K562 (cell line): ENCODE results near the gene DENND2C. TPM values are rescaled to one million over a fixed set of nuclear protein-coding genes. Genes with fewer than 3 reads are reported as not detected.

ENCODE experiments used
- ATAC-seq: fragments of 200-7000 bp; cut with Tn5 transposase; 3 replicates; pipeline ENCODE4 v1.9.1; 2020; ENCODE audit warnings: moderate library complexity
- BruUV-seq: library from RNA; stranded (reverse); fragments of 400-500 nt; replicated peaks from 2 replicates; lab custom pipeline; 2021; lab: Mats Ljungman, UMichigan
- CTCF ChIA-PET: fragments of 300-600 bp; formaldehyde crosslinking; extraction: SDS; loops from one replicate; lab custom pipeline; 2021; ENCODE audit warnings: low intra/inter-chr PET ratio; lab: Yijun Ruan, JAX
- POLR2A ChIA-PET: fragments of 300-600, 350-650 bp; sonication (Branson Sonifier 250); formaldehyde crosslinking; extraction: SDS; loops from one replicate; lab custom pipeline; 2021; ENCODE audit warnings: antibody characterized with exemption, inconsistent platforms; lab: Yijun Ruan, JAX
- DNase-seq, 4 experiments: peaks; one replicate each; pipeline versions ENCODE4 v3.0.0 to v3.0.0-alpha.2; 2011 to 2018; ENCODE audit warnings: low spot score in 3 of 4, mixed read lengths in 3 of 4; ENCODE audit errors: extremely low read depth in 1 of 4
- FAIRE-seq: peaks from 2 replicates; lab custom pipeline; 2011; peaks lifted over from hg19 to GRCh38; lab: Jason Lieb, UNC
- H2AFZ ChIP-seq: 2 replicates; pipeline ENCODE4 v1.6.0; 2011; ENCODE audit warnings: low read depth, low read length, control low read depth, inconsistent platforms
- H3K27ac ChIP-seq: fragments of 200-600 bp; 3 replicates; pipeline ENCODE4 v1.8.0; 2011; ENCODE audit warnings: low read depth, mild to moderate bottlenecking, control low read depth, inconsistent platforms, low read length, moderate library complexity, mixed read lengths; ENCODE audit errors: extremely low read depth
- H3K27me3 ChIP-seq, 2 experiments: fragments of 300-600 bp in 1 of 2; 2 replicates in 1 of 2; 3 replicates in 1 of 2; pipeline versions ENCODE4 v1.6.0 to v1.8.0; 2011; ENCODE audit warnings: inconsistent platforms in 2 of 2, low read length in 2 of 2, mild to moderate bottlenecking in 1 of 2, mixed read lengths in 1 of 2, moderate library complexity in 1 of 2; ENCODE audit not compliant: control insufficient read depth in 2 of 2, insufficient read depth in 2 of 2
- H3K36me3 ChIP-seq: fragments of 300-600 bp; 3 replicates; pipeline ENCODE4 v1.8.0; 2011; ENCODE audit warnings: mild to moderate bottlenecking, low read length, inconsistent platforms; ENCODE audit not compliant: control insufficient read depth, insufficient read depth
- H3K4me1 ChIP-seq, 2 experiments: fragments of 200-600 bp in 1 of 2; replicated peaks in 1 of 2; 2 replicates in 1 of 2; 3 replicates in 1 of 2; pipeline versions ENCODE4 v1.5.1 to v1.8.0; 2011; ENCODE audit warnings: inconsistent platforms in 2 of 2, low read length in 2 of 2, mild to moderate bottlenecking in 1 of 2, mixed read lengths in 1 of 2, moderate library complexity in 1 of 2; ENCODE audit not compliant: control insufficient read depth in 2 of 2, insufficient read depth in 2 of 2
- H3K4me2 ChIP-seq: 2 replicates; pipeline ENCODE4 v1.6.1; 2011; ENCODE audit warnings: low read length, control low read depth, inconsistent platforms, mixed read lengths; ENCODE audit not compliant: insufficient read depth
- H3K4me3 ChIP-seq: fragments of 200-600 bp; sonication (generic), shearing (Covaris generic); 2 replicates; pipeline ENCODE4 v1.5.1; 2016; ENCODE audit warnings: control low read depth, inconsistent platforms
- H3K79me2 ChIP-seq: fragments of 200-600 bp; 3 replicates; pipeline ENCODE4 v1.8.0; 2011; ENCODE audit warnings: low read length, inconsistent platforms; ENCODE audit not compliant: control insufficient read depth, insufficient read depth
- H3K9ac ChIP-seq, 2 experiments: 2 replicates each; pipeline versions ENCODE4 v1.6.0 to v1.6.1; 2011; ENCODE audit warnings: low read depth in 2 of 2, low read length in 2 of 2, control low read depth in 1 of 2, inconsistent platforms in 1 of 2, mild to moderate bottlenecking in 1 of 2, mixed read lengths in 1 of 2; ENCODE audit not compliant: insufficient read depth in 1 of 2
- H3K9me1 ChIP-seq: one replicate; pipeline ENCODE4 v1.6.0; 2011; ENCODE audit warnings: inconsistent platforms, mild to moderate bottlenecking, low read length, moderate library complexity; ENCODE audit not compliant: control insufficient read depth, insufficient read depth
- H3K9me3 ChIP-seq: replicated peaks from 2 replicates; pipeline ENCODE4 v1.5.1; 2011; ENCODE audit warnings: low read depth, low read length, inconsistent platforms; ENCODE audit not compliant: control insufficient read depth, insufficient read depth
- H4K20me1 ChIP-seq: replicated peaks from 2 replicates; pipeline ENCODE4 v1.6.1; 2011; ENCODE audit warnings: low read length, inconsistent platforms, mixed read lengths; ENCODE audit not compliant: control insufficient read depth, insufficient read depth
- FOXJ2 ChIP-seq: fragments of 200-800 bp; sonication (Bioruptor generic); IDR thresholded peaks from 2 replicates; pipeline ENCODE4 v1.6.1; 2016; ENCODE audit warnings: missing genetic modification characterization, missing compliant biosample characterization
- HNRNPK ChIP-seq: fragments of 200-400 bp; formaldehyde crosslinking; IDR thresholded peaks from one replicate; pipeline ENCODE4 v1.6.1; 2018; ENCODE audit warnings: mild to moderate bottlenecking, low read depth, low read length; ENCODE audit not compliant: poor library complexity, severe bottlenecking
- HOXB6 ChIP-seq: fragments of 250-450 bp; sonication (Bioruptor Pico); IDR thresholded peaks from 2 replicates; pipeline ENCODE4 v1.5.1; 2022; ENCODE audit warnings: mild to moderate bottlenecking, borderline replicate concordance
- PTRF ChIP-seq: fragments of 450-650 bp; IDR thresholded peaks from 2 replicates; pipeline ENCODE4 v1.6.1; 2016; ENCODE audit warnings: mild to moderate bottlenecking, missing genetic modification characterization, missing compliant biosample characterization
- RHOXF2B ChIP-seq: fragments of 250-450 bp; sonication (Bioruptor Pico); conservative IDR thresholded peaks from 2 replicates; pipeline ENCODE4 v1.5.1; 2021
- SIN3A ChIP-seq, 2 experiments: fragments of 150-350 bp in 1 of 2; IDR thresholded peaks; 2 replicates each; pipeline ENCODE4 v1.6.1; 2011 to 2016; ENCODE audit warnings: borderline replicate concordance in 2 of 2, low read depth in 2 of 2, low read length in 2 of 2, mild to moderate bottlenecking in 2 of 2, moderate library complexity in 2 of 2; ENCODE audit not compliant: control insufficient read depth in 1 of 2
- ZNF644 ChIP-seq: fragments of 200-800 bp; sonication (Bioruptor generic); IDR thresholded peaks from 2 replicates; pipeline ENCODE4 v1.6.1; 2016; ENCODE audit warnings: low read depth, missing genetic modification characterization, missing compliant biosample characterization
- ZNF668 ChIP-seq: fragments of 250-450 bp; sonication (Bioruptor Pico); IDR thresholded peaks from 2 replicates; pipeline ENCODE4 v1.8.0; 2022; ENCODE audit warnings: mild to moderate bottlenecking, inconsistent platforms
- ZNF696 ChIP-seq: fragments of 250-450 bp; sonication (Bioruptor Pico); conservative IDR thresholded peaks from 2 replicates; pipeline ENCODE4 v1.4.0; 2020; ENCODE audit warnings: mild to moderate bottlenecking, moderate library complexity
- WGBS: fragments of 100-300 bp; shearing (Covaris generic); methylation state at CpG from one replicate; pipeline ENCODE4 v1.1.6; 2016; ENCODE audit warnings: low coverage, mixed read lengths; ENCODE audit not compliant: insufficient coverage; ENCODE audit errors: missing lambda C conversion rate; 5-methylcytosine and 5-hydroxymethylcytosine counted together
- in situ Hi-C: fragments of 300-500 bp; cut with MboI; formaldehyde crosslinking; loops from 4 replicates; pipeline ENCODE4 v1.15.0; 2018; ENCODE audit warnings: inconsistent platforms, mixed read lengths
- intact Hi-C: fragments of 100-400 bp; cut with micrococcal nuclease; formaldehyde crosslinking; loops from 2 replicates; pipeline ENCODE4 v1.14.2; 2022
- polyA plus RNA-seq, 8 experiments: library from polyadenylated mRNA; depleted of rRNA in 4 of 8; stranded (reverse) in 5 of 8; unstranded in 3 of 8; fragments of >200 nt; fragmentation: Nextera tagmentation in 2 of 8; fragmentation: Illumina TruSeq in 1 of 8; extraction: Ambion mirVana in 2 of 8; extraction: Trizol in 1 of 8; gene quantifications; 2 replicates each; pipeline versions ENCODE4 v1.2.1 to v1.2.3, GENCODE V29; 2011 to 2014; ENCODE audit warnings: inconsistent platforms in 1 of 8, missing spikeins in 1 of 8
- total RNA-seq, 7 experiments: library from RNA; depleted of rRNA in 6 of 7; stranded (reverse); fragments of >200 nt in 6 of 7; fragmentation: Illumina TruSeq in 2 of 7; extraction: Trizol in 2 of 7; gene quantifications; 2 replicates each; pipeline versions ENCODE4 v1.2.1 to v1.2.3, GENCODE V29; 2011 to 2021; ENCODE audit warnings: low replicate concordance in 1 of 7
- TF ChIP-seq, protein P1 (sequence below), 2 experiments: fragments of 450-650 bp in 1 of 2; sonication (generic) in 1 of 2; formaldehyde crosslinking in 1 of 2; IDR thresholded peaks in 1 of 2; conservative IDR thresholded peaks in 1 of 2; 2 replicates each; pipeline versions ENCODE4 v1.6.1 to v1.8.1; 2016 to 2023; ENCODE audit warnings: mild to moderate bottlenecking in 2 of 2, moderate library complexity in 2 of 2, inconsistent platforms in 1 of 2, missing genetic modification reagents in 1 of 2
- TF ChIP-seq, protein P2 (sequence below): fragments of 450-650 bp; IDR thresholded peaks from 2 replicates; pipeline ENCODE4 v1.7.1; 2018; ENCODE audit warnings: mild to moderate bottlenecking, low read depth; ENCODE audit not compliant: partially characterized antibody
- TF ChIP-seq, protein P3 (sequence below), 2 experiments: fragments of 450-650 bp in 1 of 2; IDR thresholded peaks; 2 replicates each; pipeline ENCODE4 v1.6.1; 2011 to 2017; ENCODE audit warnings: low read depth in 2 of 2, antibody characterized with exemption in 1 of 2, borderline replicate concordance in 1 of 2, low read length in 1 of 2, mild to moderate bottlenecking in 1 of 2, mixed read lengths in 1 of 2; ENCODE audit not compliant: control insufficient read depth in 1 of 2
- TF ChIP-seq, protein P4 (sequence below): fragments of 250-450 bp; sonication (Bioruptor Pico); IDR thresholded peaks from 2 replicates; pipeline ENCODE4 v1.8.0; 2021; ENCODE audit warnings: moderate library complexity, mild to moderate bottlenecking, inconsistent platforms

Gene DENND2C
- total and polyA plus RNA-seq, 9 of the 15 experiments (the other 6 are each of a cell fraction or from before 2014, with no cell fraction given): 0.03 to 0.25 (median 0.14) TPM

DNA sequence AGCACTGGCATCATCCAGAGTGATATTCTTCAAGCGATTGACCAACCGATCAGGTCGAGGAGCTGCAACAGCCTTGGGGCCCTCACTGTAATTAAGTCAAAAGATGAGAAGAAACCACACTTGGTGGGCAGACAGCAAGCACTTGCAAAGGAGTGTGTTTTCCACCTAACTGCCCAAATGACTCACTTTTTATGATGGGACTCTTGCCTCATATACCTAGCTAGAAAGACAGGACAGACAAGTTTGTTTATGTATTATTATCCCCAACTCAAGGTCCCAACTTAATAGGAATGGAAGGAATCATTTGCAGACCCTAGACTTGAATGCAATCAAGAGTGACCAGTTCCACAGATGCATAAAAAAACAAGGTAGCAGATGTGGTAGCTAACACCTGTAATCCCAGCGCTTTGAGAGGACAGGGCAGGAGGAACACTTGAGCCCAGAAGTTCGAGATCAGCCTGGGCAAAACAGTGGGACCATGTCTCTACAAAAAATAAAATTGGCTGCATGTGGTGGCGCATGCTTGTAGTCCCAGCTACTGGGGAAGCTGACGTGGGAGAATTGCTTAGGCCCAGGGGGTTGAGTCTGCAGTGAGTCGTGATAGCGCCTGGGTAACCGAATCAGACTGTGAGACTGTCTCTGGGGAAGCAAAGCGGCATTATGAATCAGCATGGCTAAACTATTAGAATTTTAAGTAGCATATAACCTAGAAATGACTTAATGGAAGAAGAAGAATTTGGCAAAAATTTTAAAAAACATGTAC is 49.0 kb upstream of the DENND2C start:
- BruUV-seq: no TSS peak
- in situ Hi-C loops: no loop called here
- no peak for FAIRE-seq
- TF ChIP-seq ZNF668 (no peak), PTRF (tag) (no peak), ZNF644 (tag) (no peak), FOXJ2 (tag) (no peak), HOXB6 (no peak), HNRNPK (no peak), SIN3A (IDR thresholded peaks at IDR 0.05; ENCODE audit: borderline replicate concordance in 2 of 2, control insufficient read depth in 1 of 2, low read depth in 2 of 2, low read length in 2 of 2) (no peak), RHOXF2B (CRISPR knock-in tag) (no peak), ZNF696 (no peak)
- TF ChIP-seq, protein P1, sequence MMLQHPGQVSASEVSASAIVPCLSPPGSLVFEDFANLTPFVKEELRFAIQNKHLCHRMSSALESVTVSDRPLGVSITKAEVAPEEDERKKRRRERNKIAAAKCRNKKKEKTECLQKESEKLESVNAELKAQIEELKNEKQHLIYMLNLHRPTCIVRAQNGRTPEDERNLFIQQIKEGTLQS (IDR thresholded peaks at IDR 0.05): no peak
- TF ChIP-seq, protein P1 (CRISPR knock-in tag; conservative IDR thresholded peaks at IDR 0.05): no peak
- TF ChIP-seq, protein P2, sequence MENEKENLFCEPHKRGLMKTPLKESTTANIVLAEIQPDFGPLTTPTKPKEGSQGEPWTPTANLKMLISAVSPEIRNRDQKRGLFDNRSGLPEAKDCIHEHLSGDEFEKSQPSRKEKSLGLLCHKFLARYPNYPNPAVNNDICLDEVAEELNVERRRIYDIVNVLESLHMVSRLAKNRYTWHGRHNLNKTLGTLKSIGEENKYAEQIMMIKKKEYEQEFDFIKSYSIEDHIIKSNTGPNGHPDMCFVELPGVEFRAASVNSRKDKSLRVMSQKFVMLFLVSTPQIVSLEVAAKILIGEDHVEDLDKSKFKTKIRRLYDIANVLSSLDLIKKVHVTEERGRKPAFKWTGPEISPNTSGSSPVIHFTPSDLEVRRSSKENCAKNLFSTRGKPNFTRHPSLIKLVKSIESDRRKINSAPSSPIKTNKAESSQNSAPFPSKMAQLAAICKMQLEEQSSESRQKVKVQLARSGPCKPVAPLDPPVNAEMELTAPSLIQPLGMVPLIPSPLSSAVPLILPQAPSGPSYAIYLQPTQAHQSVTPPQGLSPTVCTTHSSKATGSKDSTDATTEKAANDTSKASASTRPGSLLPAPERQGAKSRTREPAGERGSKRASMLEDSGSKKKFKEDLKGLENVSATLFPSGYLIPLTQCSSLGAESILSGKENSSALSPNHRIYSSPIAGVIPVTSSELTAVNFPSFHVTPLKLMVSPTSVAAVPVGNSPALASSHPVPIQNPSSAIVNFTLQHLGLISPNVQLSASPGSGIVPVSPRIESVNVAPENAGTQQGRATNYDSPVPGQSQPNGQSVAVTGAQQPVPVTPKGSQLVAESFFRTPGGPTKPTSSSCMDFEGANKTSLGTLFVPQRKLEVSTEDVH: no peak
- TF ChIP-seq, protein P3, sequence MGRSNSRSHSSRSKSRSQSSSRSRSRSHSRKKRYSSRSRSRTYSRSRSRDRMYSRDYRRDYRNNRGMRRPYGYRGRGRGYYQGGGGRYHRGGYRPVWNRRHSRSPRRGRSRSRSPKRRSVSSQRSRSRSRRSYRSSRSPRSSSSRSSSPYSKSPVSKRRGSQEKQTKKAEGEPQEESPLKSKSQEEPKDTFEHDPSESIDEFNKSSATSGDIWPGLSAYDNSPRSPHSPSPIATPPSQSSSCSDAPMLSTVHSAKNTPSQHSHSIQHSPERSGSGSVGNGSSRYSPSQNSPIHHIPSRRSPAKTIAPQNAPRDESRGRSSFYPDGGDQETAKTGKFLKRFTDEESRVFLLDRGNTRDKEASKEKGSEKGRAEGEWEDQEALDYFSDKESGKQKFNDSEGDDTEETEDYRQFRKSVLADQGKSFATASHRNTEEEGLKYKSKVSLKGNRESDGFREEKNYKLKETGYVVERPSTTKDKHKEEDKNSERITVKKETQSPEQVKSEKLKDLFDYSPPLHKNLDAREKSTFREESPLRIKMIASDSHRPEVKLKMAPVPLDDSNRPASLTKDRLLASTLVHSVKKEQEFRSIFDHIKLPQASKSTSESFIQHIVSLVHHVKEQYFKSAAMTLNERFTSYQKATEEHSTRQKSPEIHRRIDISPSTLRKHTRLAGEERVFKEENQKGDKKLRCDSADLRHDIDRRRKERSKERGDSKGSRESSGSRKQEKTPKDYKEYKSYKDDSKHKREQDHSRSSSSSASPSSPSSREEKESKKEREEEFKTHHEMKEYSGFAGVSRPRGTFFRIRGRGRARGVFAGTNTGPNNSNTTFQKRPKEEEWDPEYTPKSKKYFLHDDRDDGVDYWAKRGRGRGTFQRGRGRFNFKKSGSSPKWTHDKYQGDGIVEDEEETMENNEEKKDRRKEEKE (IDR thresholded peaks at IDR 0.05; ENCODE audit: borderline replicate concordance in 1 of 2, control insufficient read depth in 1 of 2, low read depth in 2 of 2, low read length in 1 of 2): no peak
- TF ChIP-seq, protein P4, sequence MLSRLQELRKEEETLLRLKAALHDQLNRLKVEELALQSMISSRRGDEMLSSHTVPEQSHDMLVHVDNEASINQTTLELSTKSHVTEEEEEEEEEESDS (CRISPR knock-in tag): no peak
- 95% methylated on average over 11 of the region's 11 CpGs for WGBS
- no peak overlapping the region for H2AFZ ChIP-seq
- peaks cover 0 to 9% of the 10 kb centered on the region in 2 experiments; a peak in 2 of 5 replicates for H3K4me1 ChIP-seq
- intact Hi-C loops: no loop called here
- no peaks in the 10 kb centered on the region for H3K9me3 ChIP-seq
- H3K36me3 ChIP-seq: peaks cover 87% of the 10 kb centered on the region
- no peak overlapping the region for H3K4me2 ChIP-seq
- ChIA-PET CTCF (no interaction called here), POLR2A (no interaction called here)
- H3K27ac ChIP-seq: no peak overlapping the region
- H3K4me3 ChIP-seq: no peak overlapping the region
- H3K9me1 ChIP-seq: no peaks in the 10 kb centered on the region
- DNase-seq: no peak
- H3K9ac ChIP-seq: no peak overlapping the region
- no peak for ATAC-seq
- H3K79me2 ChIP-seq: peaks cover 26% of the 10 kb centered on the region
- H3K27me3 ChIP-seq: no peaks in the 10 kb centered on the region
- no peaks in the 10 kb centered on the region for H4K20me1 ChIP-seq
